C4-2B (cell line): ENCODE data around the gene GRK5.

Experiments used
- CTCF ChIP-seq: fragments of 450-650 bp; conservative IDR thresholded peaks from 2 replicates; pipeline ENCODE4 v1.5.1; 2017; ENCODE audit warnings: mild to moderate bottlenecking
- ZFX ChIP-seq: fragments of 450-650 bp; IDR thresholded peaks from 2 replicates; pipeline ENCODE4 v1.6.1; 2017

- TF ChIP-seq CTCF: no peak
- no peak for TF ChIP-seq ZFX
These were observed 236.1 kb downstream of the GRK5 start for GRCh38 chr10:119443441-119443840.
